OCI-LY7 (cell line): ENCODE data around the gene GLDN.

Source experiments
- CTCF ChIP-seq: fragments of 200-600 bp; sonication (generic); conservative IDR thresholded peaks from 2 replicates; pipeline ENCODE4 v1.5.1; 2014; ENCODE audit warnings: mild to moderate bottlenecking, antibody characterized with exemption, low read length, moderate library complexity, mixed read lengths
- EZH2phosphoT487 ChIP-seq: fragments of 200-600 bp; sonication (generic); IDR thresholded peaks from 2 replicates; pipeline ENCODE4 v1.6.1; 2018; ENCODE audit warnings: low read depth, borderline replicate concordance, mild to moderate bottlenecking, mixed run types, antibody characterized with exemption, low read length, moderate library complexity, mixed read lengths

DNA sequence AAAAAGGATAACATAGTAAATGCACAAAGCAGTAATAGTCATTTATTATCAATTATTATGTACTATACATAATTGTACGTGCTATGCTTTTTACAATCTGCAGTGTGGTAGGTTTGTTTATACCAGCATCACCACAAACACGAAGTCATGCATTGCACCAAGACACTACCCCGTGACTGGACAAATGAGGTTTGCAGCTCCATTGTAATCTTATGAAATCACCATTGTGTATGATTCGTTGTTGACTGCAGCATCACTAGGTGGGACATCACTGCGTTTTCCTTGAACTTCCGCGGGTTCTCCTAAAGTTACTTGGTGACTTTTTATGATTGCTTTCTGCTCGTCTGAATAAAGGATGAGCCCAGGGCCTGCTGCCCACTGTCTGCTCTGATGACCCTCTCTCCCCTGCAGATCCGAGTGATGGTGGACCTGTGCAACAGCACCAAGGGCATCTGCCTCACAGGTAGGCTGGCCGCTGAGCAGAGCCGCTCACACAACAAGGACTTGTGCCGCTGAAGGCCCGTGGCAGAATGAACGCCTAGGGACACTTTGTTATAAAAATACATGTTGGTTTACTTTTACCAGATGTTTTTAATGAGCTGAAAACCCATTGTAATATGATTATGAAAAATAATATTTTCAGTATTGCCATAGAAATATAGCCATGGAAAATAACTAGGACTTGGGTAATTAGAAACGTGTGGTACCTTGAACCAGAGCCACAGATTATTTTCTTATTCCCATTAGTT is 35.8 kb downstream of the GLDN start:
- TF ChIP-seq EZH2phosphoT487 = no peak
- TF ChIP-seq CTCF = no peak
